ENCODE measurements around the gene SFXN1. TPM values are rescaled to one million over a fixed set of nuclear protein-coding genes. Genes with fewer than 3 reads are reported as not detected.
A peak's percentile ranks its signal among the peaks of the same experiment; 100 is the strongest.

The SFXN1 gene, protein sequence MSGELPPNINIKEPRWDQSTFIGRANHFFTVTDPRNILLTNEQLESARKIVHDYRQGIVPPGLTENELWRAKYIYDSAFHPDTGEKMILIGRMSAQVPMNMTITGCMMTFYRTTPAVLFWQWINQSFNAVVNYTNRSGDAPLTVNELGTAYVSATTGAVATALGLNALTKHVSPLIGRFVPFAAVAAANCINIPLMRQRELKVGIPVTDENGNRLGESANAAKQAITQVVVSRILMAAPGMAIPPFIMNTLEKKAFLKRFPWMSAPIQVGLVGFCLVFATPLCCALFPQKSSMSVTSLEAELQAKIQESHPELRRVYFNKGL
- 35.4 TPM for total RNA-seq
- polyA plus RNA-seq (ENCODE audit: insufficient read depth, low read depth, low replicate concordance) = 33.4 TPM
- long read RNA-seq, donor 1, full-length matches to known transcripts = 5 of 5 reads
- long read RNA-seq, donor 1, partial matches to known transcripts = 0 of 5 reads
- long read RNA-seq, donor 1, other reads (novel, unspliced or antisense) = 0 of 5 reads
- long read RNA-seq, donor 2, full-length matches to known transcripts = 3 of 3 reads
- long read RNA-seq, donor 2, partial matches to known transcripts = 0 of 3 reads
- long read RNA-seq, donor 2, other reads (novel, unspliced or antisense) = 0 of 3 reads
- long read RNA-seq, donor 3, full-length matches to known transcripts = 11 of 11 reads
- long read RNA-seq, donor 3, partial matches to known transcripts = 0 of 11 reads
- long read RNA-seq, donor 3, other reads (novel, unspliced or antisense) = 0 of 11 reads
- long read RNA-seq, donor 4, full-length matches to known transcripts = 11 of 11 reads
- long read RNA-seq, donor 4, partial matches to known transcripts = 0 of 11 reads
- long read RNA-seq, donor 4, other reads (novel, unspliced or antisense) = 0 of 11 reads
- long read RNA-seq, donor 5 = 0 reads
- long read RNA-seq, donor 6, full-length matches to known transcripts = 5 of 10 reads
- long read RNA-seq, donor 6, partial matches to known transcripts = 5 of 10 reads
- long read RNA-seq, donor 6, other reads (novel, unspliced or antisense) = 0 of 10 reads
- long read RNA-seq, donor 7, full-length matches to known transcripts = 20 of 24 reads
- long read RNA-seq, donor 7, partial matches to known transcripts = 0 of 24 reads
- long read RNA-seq, donor 7, other reads (novel, unspliced or antisense) = 4 of 24 reads
- long read RNA-seq, donor 8, full-length matches to known transcripts = 5 of 5 reads
- long read RNA-seq, donor 8, partial matches to known transcripts = 0 of 5 reads
- long read RNA-seq, donor 8, other reads (novel, unspliced or antisense) = 0 of 5 reads
- long read RNA-seq, donor 9, full-length matches to known transcripts = 3 of 3 reads
- long read RNA-seq, donor 9, partial matches to known transcripts = 0 of 3 reads
- long read RNA-seq, donor 9, other reads (novel, unspliced or antisense) = 0 of 3 reads
- long read RNA-seq, donor 10, full-length matches to known transcripts = 10 of 10 reads
- long read RNA-seq, donor 10, partial matches to known transcripts = 0 of 10 reads
- long read RNA-seq, donor 10, other reads (novel, unspliced or antisense) = 0 of 10 reads

DNA sequence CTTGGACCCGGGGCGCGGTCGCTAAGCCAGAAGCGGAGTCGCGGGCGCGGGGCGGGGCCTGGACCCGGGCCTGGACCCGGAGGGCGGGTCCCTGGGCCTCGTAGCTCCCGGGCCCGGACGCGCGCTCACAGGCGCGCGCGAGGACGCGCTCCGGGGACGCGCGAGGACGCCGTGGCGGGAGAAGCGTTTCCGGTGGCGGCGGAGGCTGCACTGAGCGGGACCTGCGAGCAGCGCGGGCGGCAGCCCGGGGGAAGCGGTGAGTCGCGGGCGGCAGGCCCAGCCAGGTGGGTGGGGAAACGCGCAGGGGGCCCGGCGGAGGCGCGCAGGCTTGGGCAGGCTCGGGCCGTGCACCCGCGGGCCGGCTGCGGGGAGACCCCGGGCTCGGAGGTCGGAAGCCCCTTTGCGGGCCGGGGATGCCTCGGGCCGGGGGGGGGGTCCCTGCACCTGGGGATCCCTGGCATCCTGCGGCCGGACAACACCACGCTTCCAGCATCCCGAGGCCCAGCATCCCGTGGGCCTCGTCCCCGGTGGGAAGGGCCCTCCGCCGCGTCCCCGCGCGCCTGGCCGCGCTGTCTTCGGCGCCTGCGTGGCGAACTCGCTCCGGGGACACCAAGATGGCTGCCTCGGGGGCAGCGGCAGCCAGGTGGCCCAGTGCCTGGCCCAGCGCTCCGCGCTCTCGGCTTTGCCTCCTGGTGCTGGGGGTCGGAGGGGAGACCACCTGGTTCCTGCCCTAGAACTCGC, at the start of gene SFXN1:
Gene SFXN1 (plus strand): TSS at position 177 of the 741 bp plus-strand sequence. CDS start 13,544 bp downstream, outside the sequence.
- peaks cover 0 to 22% (median 8%) of the 10 kb centered on the region in 3 donors for H3K4me1 ChIP-seq (ENCODE audit: control insufficient read depth in 2 of 3, insufficient read depth in 2 of 3, low read depth in 1 of 3, low read length in 3 of 3)
- no peaks in the 10 kb centered on the region for H3K36me3 ChIP-seq (ENCODE audit: control insufficient read depth in 2 of 3, insufficient read depth in 3 of 3, low read length in 3 of 3)
- peak within 1 kb of the TSS; percentile 45 to 67 for H3K27ac ChIP-seq (ENCODE audit: low read depth in 2 of 2, low read length in 2 of 2)
- H3K4me3 ChIP-seq (ENCODE audit: low read length in 3 of 3) = peak within 1 kb of the TSS; percentile 75 to 97 (median 93)
- peak within 1 kb of the TSS; percentile 70 to 86 (median 84) for H3K9ac ChIP-seq (ENCODE audit: low read length in 3 of 3)
- intact Hi-C loops (cut with DNase I) = no loop called here
- TF ChIP-seq CTCF (IDR thresholded peaks at IDR 0.05; ENCODE audit: borderline replicate concordance, extremely low read depth, insufficient read depth) = no peak
- no peaks in the 10 kb centered on the region for H3K9me3 ChIP-seq (ENCODE audit: control insufficient read depth in 2 of 3, insufficient read depth in 1 of 3, low read length in 3 of 3)
- no peaks in the 10 kb centered on the region for H3K27me3 ChIP-seq (ENCODE audit: control insufficient read depth, insufficient read depth, low read length)
- FAIRE-seq (no peak), DNase-seq (peak; percentile 81 to 94 (median 87))

DNA sequence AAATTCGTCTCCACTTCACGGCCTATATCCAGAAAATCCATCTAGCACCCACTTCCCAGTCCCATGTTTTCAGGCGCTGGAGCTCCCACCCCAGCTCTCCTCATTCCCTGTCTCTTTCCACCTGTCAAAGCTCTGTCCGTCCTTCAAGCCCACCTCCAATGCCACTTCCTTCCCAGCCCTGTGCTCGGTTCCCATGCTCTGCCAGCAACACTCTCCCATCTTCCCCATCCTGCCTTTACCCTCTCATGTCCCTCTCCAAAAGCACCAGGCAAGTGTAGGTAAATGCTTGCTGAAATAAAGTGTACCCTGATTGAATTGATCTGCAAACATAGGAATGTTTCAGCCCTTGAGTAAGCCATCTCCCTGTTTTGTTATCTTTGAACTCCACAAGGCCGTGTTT, 43.6 kb upstream of the SFXN1 start:
- Histone ChIP-seq H3K36me3 (ENCODE audit: control insufficient read depth in 2 of 3, insufficient read depth in 3 of 3, low read length in 3 of 3) (no peaks in the 10 kb centered on the region), H3K27ac (ENCODE audit: low read depth in 2 of 2, low read length in 2 of 2) (no peak overlapping the region), H3K27me3 (ENCODE audit: control insufficient read depth, insufficient read depth, low read length) (no peaks in the 10 kb centered on the region), H3K4me3 (ENCODE audit: low read length in 3 of 3) (no peak overlapping the region), H3K4me1 (ENCODE audit: control insufficient read depth in 2 of 3, insufficient read depth in 2 of 3, low read depth in 1 of 3, low read length in 3 of 3) (no peaks in the 10 kb centered on the region), H3K9ac (ENCODE audit: low read length in 3 of 3) (no peak overlapping the region), H3K9me3 (ENCODE audit: control insufficient read depth in 2 of 3, insufficient read depth in 1 of 3, low read length in 3 of 3) (no peaks in the 10 kb centered on the region)
- TF ChIP-seq CTCF (IDR thresholded peaks at IDR 0.05; ENCODE audit: borderline replicate concordance, extremely low read depth, insufficient read depth) = no peak
- no peak for DNase-seq
- FAIRE-seq = no peak
- intact Hi-C loops (cut with DNase I) = no loop called here

DNA sequence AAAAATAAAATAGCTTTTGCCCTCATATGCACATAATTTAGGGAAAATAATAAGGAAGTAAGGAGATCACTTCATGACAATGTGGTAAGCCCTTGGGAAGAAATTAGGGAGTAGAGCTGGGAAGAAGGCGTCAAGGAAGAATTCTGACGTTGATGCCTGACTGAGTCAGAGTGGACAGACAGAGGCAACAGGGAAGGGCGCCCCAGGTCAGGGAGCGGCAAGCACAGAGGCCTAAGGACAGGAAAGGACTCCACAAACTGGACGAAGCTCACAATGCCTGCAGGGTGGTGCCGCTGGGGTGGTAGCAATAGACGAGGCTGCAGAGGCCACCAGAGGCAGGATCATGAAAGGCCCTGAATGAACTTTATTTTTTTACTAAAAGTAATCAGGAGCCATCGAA, 42.0 kb upstream of the SFXN1 start:
- no peak for DNase-seq
- H3K36me3 ChIP-seq (ENCODE audit: control insufficient read depth in 2 of 3, insufficient read depth in 3 of 3, low read length in 3 of 3) = no peaks in the 10 kb centered on the region
- intact Hi-C loops (cut with DNase I) = no loop called here
- no peak overlapping the region for H3K9ac ChIP-seq (ENCODE audit: low read length in 3 of 3)
- no peaks in the 10 kb centered on the region for H3K9me3 ChIP-seq (ENCODE audit: control insufficient read depth in 2 of 3, insufficient read depth in 1 of 3, low read length in 3 of 3)
- no peak for FAIRE-seq
- H3K27ac ChIP-seq (ENCODE audit: low read depth in 2 of 2, low read length in 2 of 2) = no peak overlapping the region
- H3K27me3 ChIP-seq (ENCODE audit: control insufficient read depth, insufficient read depth, low read length) = no peaks in the 10 kb centered on the region
- TF ChIP-seq CTCF (IDR thresholded peaks at IDR 0.05; ENCODE audit: borderline replicate concordance, extremely low read depth, insufficient read depth) = no peak
- no peaks in the 10 kb centered on the region for H3K4me1 ChIP-seq (ENCODE audit: control insufficient read depth in 2 of 3, insufficient read depth in 2 of 3, low read depth in 1 of 3, low read length in 3 of 3)
- no peak overlapping the region for H3K4me3 ChIP-seq (ENCODE audit: low read length in 3 of 3)
